H1 (cell line): ENCODE data around the gene CAVIN2. TPM values are rescaled to one million over a fixed set of nuclear protein-coding genes. Genes with fewer than 3 reads are reported as not detected.

Source experiments
- EGR1 ChIP-seq: IDR thresholded peaks from 2 replicates; pipeline ENCODE4 v1.6.1; 2011; ENCODE audit warnings: low read depth, low read length, borderline replicate concordance
- EP300 ChIP-seq, 2 experiments: IDR thresholded peaks; 1 replicate in 1 of 2; 2 replicates in 1 of 2; pipeline ENCODE4 v1.6.1; 2011 to 2012; ENCODE audit warnings: low read depth in 2 of 2, low read length in 2 of 2, mild to moderate bottlenecking in 2 of 2, borderline replicate concordance in 1 of 2, inconsistent platforms in 1 of 2, moderate library complexity in 1 of 2
- RAD21 ChIP-seq, 2 experiments: IDR thresholded peaks in 1 of 2; conservative IDR thresholded peaks in 1 of 2; 2 replicates each; pipeline ENCODE4 v1.6.1; 2011; ENCODE audit warnings: low read depth in 2 of 2, low read length in 2 of 2, improper control_type of control experiment in 1 of 2, inconsistent platforms in 1 of 2, mild to moderate bottlenecking in 1 of 2, moderate library complexity in 1 of 2
- polyA plus RNA-seq, 7 experiments: library from polyadenylated mRNA; depleted of rRNA in 3 of 7; stranded (reverse) in 5 of 7; unstranded in 2 of 7; fragments of >200 nt in 5 of 7; fragments of 200-250 nt in 2 of 7; gene quantifications; 1 replicate in 5 of 7; 2 replicates in 1 of 7; 4 replicates in 1 of 7; pipeline versions ENCODE4 v1.2.1 to v1.2.3, GENCODE V29; 2011 to 2013; ENCODE audit warnings: missing spikeins in 2 of 7, mixed read lengths in 2 of 7
- total RNA-seq: library from RNA; stranded (reverse); fragmentation: NEBNext Ultra II Directional; extraction: Animal tissue kit (Norgen Biotek cat#: 25700); gene quantifications from 2 replicates; pipeline ENCODE4 v1.2.1, GENCODE V29; 2021
- TF ChIP-seq, protein P1 (sequence below): IDR thresholded peaks from 2 replicates; pipeline ENCODE4 v1.6.1; 2011; ENCODE audit warnings: low read depth, mild to moderate bottlenecking, low read length; ENCODE audit not compliant: insufficient read depth

The CAVIN2 gene
- total and polyA plus RNA-seq, 2 of the 8 experiments (the other 6 are each of a cell fraction or from before 2014, with no cell fraction given): 0.03 TPM; not detected in 1

DNA sequence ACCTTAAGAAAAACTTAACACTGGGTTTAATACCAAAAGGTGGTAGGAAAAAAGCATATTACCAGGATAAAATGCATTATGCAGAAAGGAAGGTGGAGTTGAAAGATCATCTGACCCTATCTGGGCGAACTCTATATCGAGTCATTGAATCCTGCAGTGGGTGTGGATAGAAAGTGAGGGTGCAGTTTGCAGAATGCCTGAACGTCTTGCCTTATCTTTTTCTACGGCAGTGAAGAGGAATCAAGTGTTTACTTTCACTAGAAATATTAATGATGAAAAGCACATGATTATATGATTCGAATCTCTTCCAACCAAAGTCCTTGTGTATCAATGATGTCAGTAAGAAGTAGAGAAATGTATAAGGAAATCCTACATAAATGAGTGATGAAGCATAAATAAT is 4.3 kb upstream of the CAVIN2 start (continued):
- no peak for TF ChIP-seq EP300 (IDR thresholded peaks at IDR 0.05; ENCODE audit: borderline replicate concordance in 1 of 2, low read depth in 2 of 2, low read length in 2 of 2)
- no peak for TF ChIP-seq RAD21 (IDR thresholded peaks at IDR 0.05 in 1 of 2, conservative IDR thresholded peaks at IDR 0.05 in 1 of 2; ENCODE audit: low read depth in 2 of 2, low read length in 2 of 2)
- no peak for TF ChIP-seq EGR1
- TF ChIP-seq, protein P1, sequence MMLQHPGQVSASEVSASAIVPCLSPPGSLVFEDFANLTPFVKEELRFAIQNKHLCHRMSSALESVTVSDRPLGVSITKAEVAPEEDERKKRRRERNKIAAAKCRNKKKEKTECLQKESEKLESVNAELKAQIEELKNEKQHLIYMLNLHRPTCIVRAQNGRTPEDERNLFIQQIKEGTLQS: no peak
